Esophagus muscularis mucosa (tissue), 4 donors: ENCODE results near the gene ANKRD33. TPM values are rescaled to one million over a fixed set of nuclear protein-coding genes. Genes with fewer than 3 reads are reported as not detected.

Experiments used
- DNase-seq: peaks from one replicate; pipeline ENCODE4 v3.0.0-alpha.2; 2017; ENCODE audit errors: extremely low spot score
- H3K27ac ChIP-seq, 4 donors: fragments of 200-600 bp; sonication (generic); replicated peaks in 1 of 4; 1 replicate in 3 of 4; 2 replicates in 1 of 4; pipeline ENCODE4 v1.5.1; 2016 to 2019; ENCODE audit warnings: mild to moderate bottlenecking in 1 of 4
- H3K27me3 ChIP-seq, 4 donors: fragments of 200-600 bp; sonication (generic); one replicate each; pipeline versions ENCODE4 v1.5.1 to v1.6.0; 2016 to 2019
- H3K36me3 ChIP-seq, 4 donors: fragments of 200-600 bp; sonication (generic); one replicate each; pipeline ENCODE4 v1.5.1; 2016 to 2019
- H3K4me1 ChIP-seq, 4 donors: fragments of 200-600 bp; sonication (generic); one replicate each; pipeline ENCODE4 v1.5.1; 2016 to 2019
- H3K4me3 ChIP-seq, 4 donors: fragments of 200-600 bp; sonication (generic); 1 replicate in 2 of 4; 2 replicates in 2 of 4; pipeline ENCODE4 v1.5.1; 2016 to 2019; ENCODE audit warnings: mild to moderate bottlenecking in 4 of 4, moderate library complexity in 1 of 4
- H3K9me3 ChIP-seq, 4 donors: fragments of 200-600 bp; sonication (generic); 1 replicate in 3 of 4; 2 replicates in 1 of 4; pipeline ENCODE4 v1.5.1; 2016 to 2019
- EP300 ChIP-seq: sonication (generic); formaldehyde crosslinking; IDR thresholded peaks from one replicate; pipeline ENCODE4 v1.6.1; 2017; ENCODE audit warnings: antibody characterized with exemption
- POLR2A ChIP-seq: fragments of 450-650 bp; IDR thresholded peaks from one replicate; pipeline ENCODE4 v1.6.1; 2017; ENCODE audit warnings: antibody characterized with exemption, moderate library complexity, mild to moderate bottlenecking, low read depth
- POLR2AphosphoS5 ChIP-seq, 2 donors: sonication (generic); formaldehyde crosslinking; IDR thresholded peaks; one replicate each; pipeline ENCODE4 v1.6.1; 2017; ENCODE audit warnings: antibody characterized with exemption in 2 of 2
- WGBS: methylation state at CpG from one replicate; pipeline ENCODE4 v1.1.5; 2018; 5-methylcytosine and 5-hydroxymethylcytosine counted together
- intact Hi-C: fragments of 100-400 bp; cut with DNase I; formaldehyde crosslinking; loops from one replicate; pipeline ENCODE4 v1.15.1; 2023
- total RNA-seq, 4 donors: library from RNA; depleted of rRNA; stranded (reverse); fragments of >200 nt; gene quantifications; one replicate each; pipeline versions ENCODE4 v1.1.0 to v1.2.1, GENCODE V29; 2016
- TF ChIP-seq, protein P1 (sequence below), 3 experiments: fragments of 200-600 bp in 2 of 3; fragments of 450-650 bp in 1 of 3; sonication (generic) in 2 of 3; IDR thresholded peaks; one replicate each; pipeline ENCODE4 v1.5.1; 2017 to 2019; ENCODE audit warnings: antibody characterized with exemption in 3 of 3, mild to moderate bottlenecking in 2 of 3, moderate library complexity in 1 of 3

The ANKRD33 gene
- total RNA-seq, 4 donors from 2014 or later: not detected

DNA sequence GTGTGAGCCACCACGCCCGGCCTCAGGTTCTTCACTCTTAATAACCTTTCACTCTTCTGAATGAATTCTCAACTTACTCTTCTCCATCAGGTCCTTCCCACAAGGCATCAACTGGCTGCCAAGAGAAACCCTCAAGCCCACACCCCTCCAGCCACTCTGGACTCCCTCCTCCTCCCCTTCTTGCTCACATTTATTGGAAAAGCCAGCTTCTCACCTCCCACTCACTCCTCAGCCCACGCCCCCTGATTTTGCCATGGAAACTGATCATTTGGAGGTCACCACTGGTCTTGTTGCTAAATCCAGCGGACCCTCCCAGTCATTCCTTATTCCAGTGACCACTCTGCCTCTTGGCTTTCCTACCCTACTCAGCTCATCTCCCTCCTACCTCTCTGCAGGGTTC is 46.2 kb downstream of the ANKRD33 start:
- H3K36me3 ChIP-seq: no peaks in the 10 kb centered on the region
- DNase-seq: no peak
- H3K4me3 ChIP-seq: no peak overlapping the region
- H3K4me1 ChIP-seq: peaks cover 0 to 3% (median 0%) of the 10 kb centered on the region in 4 donors
- TF ChIP-seq, protein P1, sequence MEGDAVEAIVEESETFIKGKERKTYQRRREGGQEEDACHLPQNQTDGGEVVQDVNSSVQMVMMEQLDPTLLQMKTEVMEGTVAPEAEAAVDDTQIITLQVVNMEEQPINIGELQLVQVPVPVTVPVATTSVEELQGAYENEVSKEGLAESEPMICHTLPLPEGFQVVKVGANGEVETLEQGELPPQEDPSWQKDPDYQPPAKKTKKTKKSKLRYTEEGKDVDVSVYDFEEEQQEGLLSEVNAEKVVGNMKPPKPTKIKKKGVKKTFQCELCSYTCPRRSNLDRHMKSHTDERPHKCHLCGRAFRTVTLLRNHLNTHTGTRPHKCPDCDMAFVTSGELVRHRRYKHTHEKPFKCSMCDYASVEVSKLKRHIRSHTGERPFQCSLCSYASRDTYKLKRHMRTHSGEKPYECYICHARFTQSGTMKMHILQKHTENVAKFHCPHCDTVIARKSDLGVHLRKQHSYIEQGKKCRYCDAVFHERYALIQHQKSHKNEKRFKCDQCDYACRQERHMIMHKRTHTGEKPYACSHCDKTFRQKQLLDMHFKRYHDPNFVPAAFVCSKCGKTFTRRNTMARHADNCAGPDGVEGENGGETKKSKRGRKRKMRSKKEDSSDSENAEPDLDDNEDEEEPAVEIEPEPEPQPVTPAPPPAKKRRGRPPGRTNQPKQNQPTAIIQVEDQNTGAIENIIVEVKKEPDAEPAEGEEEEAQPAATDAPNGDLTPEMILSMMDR (IDR thresholded peaks at IDR 0.05): no peak
- TF ChIP-seq EP300 (no peak), POLR2AphosphoS5 (IDR thresholded peaks at IDR 0.05) (no peak), POLR2A (no peak)
- no peak overlapping the region for H3K27ac ChIP-seq
- 87% methylated on average over 4 of the region's 4 CpGs for WGBS
- peaks cover 0 to 4% (median 0%) of the 10 kb centered on the region in 4 donors for H3K27me3 ChIP-seq
- no peaks in the 10 kb centered on the region for H3K9me3 ChIP-seq
- intact Hi-C loops: no loop called here

DNA sequence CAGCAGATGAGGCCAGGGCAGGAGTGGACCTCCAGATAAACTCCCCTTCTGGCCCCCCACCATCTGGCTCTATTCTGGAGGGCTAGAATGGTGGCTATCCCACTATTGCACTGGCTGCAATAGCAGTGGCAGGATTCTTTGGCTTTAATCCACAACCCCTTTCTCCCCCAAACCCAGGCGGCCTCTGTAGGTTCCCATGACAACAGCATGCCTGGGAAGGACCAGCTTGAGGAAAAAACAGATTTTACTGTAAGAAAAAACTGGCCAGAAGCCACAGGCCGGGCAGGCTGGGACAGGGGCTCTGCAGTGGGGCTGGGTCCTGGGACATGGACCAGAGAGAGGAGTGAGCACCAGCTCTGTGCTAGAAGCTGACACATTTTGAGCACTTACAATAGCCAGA is 50.0 kb downstream of the ANKRD33 start:
- H3K4me3 ChIP-seq: no peak overlapping the region
- H3K36me3 ChIP-seq: no peaks in the 10 kb centered on the region
- intact Hi-C loops: no loop called here
- no peaks in the 10 kb centered on the region for H3K9me3 ChIP-seq
- peaks cover 0 to 17% (median 0%) of the 10 kb centered on the region in 4 donors for H3K27me3 ChIP-seq
- H3K4me1 ChIP-seq: peaks cover 0 to 9% (median 3%) of the 10 kb centered on the region in 4 donors
- DNase-seq: no peak
- TF ChIP-seq POLR2A: no peak
- TF ChIP-seq POLR2AphosphoS5 (IDR thresholded peaks at IDR 0.05): no peak
- TF ChIP-seq, protein P1 (IDR thresholded peaks at IDR 0.05): no peak
- TF ChIP-seq EP300: no peak
- no peak overlapping the region for H3K27ac ChIP-seq
- WGBS: 53% methylated on average over 2 of the region's 2 CpGs

DNA sequence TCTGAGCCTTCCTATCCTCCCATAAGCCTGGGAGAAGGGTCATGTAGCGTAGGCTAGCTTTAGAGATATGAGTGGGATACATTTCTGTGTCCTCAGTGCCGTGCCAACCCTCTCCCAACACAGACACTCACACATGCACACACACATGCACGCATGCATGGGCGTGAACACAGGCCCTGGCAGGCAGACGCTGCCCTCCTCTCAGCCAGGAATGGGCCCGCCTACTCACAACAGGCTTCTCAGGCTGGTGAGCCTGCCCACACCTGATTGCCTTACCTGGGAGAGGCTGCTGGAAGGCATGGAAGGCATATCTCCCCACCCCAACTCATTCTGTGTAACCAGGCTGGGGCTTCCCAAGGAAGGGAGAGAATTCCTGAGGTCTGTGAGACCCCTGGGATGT is 50.8 kb downstream of the ANKRD33 start:
- TF ChIP-seq POLR2A (no peak), POLR2AphosphoS5 (IDR thresholded peaks at IDR 0.05) (no peak), EP300 (no peak)
- TF ChIP-seq, protein P1 (IDR thresholded peaks at IDR 0.05): no peak
- Histone ChIP-seq H3K27me3 (peaks cover 0 to 17% (median 0%) of the 10 kb centered on the region in 4 donors), H3K4me3 (no peak overlapping the region), H3K9me3 (peaks cover 0 to under 1% (median 0%) of the 10 kb centered on the region in 4 donors), H3K36me3 (no peaks in the 10 kb centered on the region), H3K27ac (no peak overlapping the region), H3K4me1 (peaks cover 0 to 9% (median 3%) of the 10 kb centered on the region in 4 donors)
- DNase-seq: no peak
- 82% methylated on average over 5 of the region's 6 CpGs for WGBS
- intact Hi-C loops: no loop called here

DNA sequence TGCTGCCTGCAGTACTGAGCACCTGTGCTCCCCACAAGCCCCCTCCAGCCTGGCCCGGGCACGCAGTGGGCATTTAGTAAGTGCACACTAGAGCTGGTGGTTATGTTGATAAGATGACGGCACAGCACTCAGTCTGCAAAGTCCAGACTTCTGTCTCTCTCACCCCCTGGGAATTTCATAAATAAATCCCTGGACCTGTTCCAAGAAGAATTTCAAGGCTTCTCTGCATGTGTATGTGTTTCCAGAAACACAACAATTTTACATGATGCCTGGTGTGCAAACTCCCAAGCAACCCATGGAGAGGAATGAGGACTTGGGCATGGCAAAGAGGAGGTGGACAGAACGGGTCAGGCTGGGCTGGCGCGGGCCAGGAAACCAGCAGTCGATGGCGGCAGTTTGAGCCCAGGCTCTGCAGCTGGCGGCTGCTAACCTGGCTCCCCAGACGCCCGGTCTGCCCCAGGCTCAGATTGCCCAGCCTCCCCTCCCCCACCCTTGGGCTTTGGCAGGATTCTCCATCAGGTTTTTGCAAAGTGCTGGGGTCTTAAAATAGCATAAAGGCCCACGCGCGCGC is 53.2 kb downstream of the ANKRD33 start:
- intact Hi-C loops: no loop called here
- Histone ChIP-seq H3K36me3 (no peaks in the 10 kb centered on the region), H3K4me3 (no peak overlapping the region), H3K27me3 (peaks cover 0 to 17% (median 0%) of the 10 kb centered on the region in 4 donors), H3K4me1 (peaks cover 0 to 9% (median 3%) of the 10 kb centered on the region in 4 donors), H3K27ac (no peak overlapping the region), H3K9me3 (peaks cover 0 to 16% (median 14%) of the 10 kb centered on the region in 4 donors)
- WGBS: 44% methylated on average over 15 of the region's 15 CpGs
- DNase-seq: no peak
- TF ChIP-seq EP300: no peak
- TF ChIP-seq POLR2AphosphoS5 (IDR thresholded peaks at IDR 0.05): no peak
- TF ChIP-seq POLR2A: no peak
- TF ChIP-seq, protein P1 (IDR thresholded peaks at IDR 0.05): no peak

Other genes with a start within 250 kb of the ANKRD33 start
- gene FIGNL2, start 39.4 kb upstream of the ANKRD33 start, total RNA-seq: under 1 TPM; 0.23 to 0.42 (median 0.36) TPM
- gene ACVRL1, start 19.4 kb downstream of the ANKRD33 start, total RNA-seq: 100 to 1,000 TPM; 124 to 149 (median 125) TPM
- gene ACVR1B, start 63.6 kb downstream of the ANKRD33 start, total RNA-seq: 10 to 100 TPM in 3 of 4 donors, 1 to 10 TPM in 1; 9.1 to 22.4 (median 13.9) TPM
- 10 to 100 TPM; 13.3 to 26.9 (median 18.3) TPM for gene TAMALIN, start 118.8 kb downstream of the ANKRD33 start, total RNA-seq
- 10 to 100 TPM; 26.2 to 88.1 (median 59.4) TPM for gene NR4A1, start 163.3 kb downstream of the ANKRD33 start, total RNA-seq
- 10 to 100 TPM; 30.3 to 71.4 (median 61.2) TPM for gene ATG101, start 181.9 kb downstream of the ANKRD33 start, total RNA-seq
- 10 to 100 TPM in 1 of 4 donors, 1 to 10 TPM in 3; 2.1 to 26.6 (median 5.6) TPM for gene SMIM41, start 191.6 kb downstream of the ANKRD33 start, total RNA-seq